ENCODE measurements around the gene TAC3.

DNA sequence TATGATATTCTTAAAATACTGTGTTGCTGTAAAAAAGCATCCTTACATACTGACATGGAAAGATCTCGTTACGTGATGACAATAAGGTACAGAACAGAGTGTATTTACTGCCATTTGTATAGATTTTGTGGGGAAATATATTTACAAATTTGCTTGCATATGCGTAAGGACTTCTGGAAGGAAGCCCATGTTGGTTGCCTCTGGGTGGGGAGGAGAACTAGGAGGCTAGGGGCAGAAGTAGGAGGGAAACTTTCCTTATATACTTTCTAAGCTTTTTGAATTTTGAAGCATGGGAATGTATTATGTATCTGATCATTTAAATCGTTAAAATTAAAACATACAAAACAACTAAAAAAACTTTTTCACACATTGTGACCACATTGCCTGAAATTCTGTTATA, 23.9 kb upstream of the TAC3 start:
- no peak for TF ChIP-seq POLR2A (IDR thresholded peaks at IDR 0.05)
- TF ChIP-seq CTCF (IDR thresholded peaks at IDR 0.05 in 4 of 5, conservative IDR thresholded peaks at IDR 0.05 in 1 of 5): no peak

All from gastrocnemius medialis (tissue), 4 donors.